Esophagus muscularis mucosa (tissue), 3 donors: ENCODE results near the gene HCN3.

Experiments
- EP300 ChIP-seq: sonication (generic); formaldehyde crosslinking; IDR thresholded peaks from one replicate; pipeline ENCODE4 v1.6.1; 2017; ENCODE audit warnings: antibody characterized with exemption
- TF ChIP-seq, protein P1 (sequence below), 3 experiments: fragments of 200-600 bp in 2 of 3; fragments of 450-650 bp in 1 of 3; sonication (generic) in 2 of 3; IDR thresholded peaks; one replicate each; pipeline ENCODE4 v1.5.1; 2017 to 2019; ENCODE audit warnings: antibody characterized with exemption in 3 of 3, mild to moderate bottlenecking in 2 of 3, moderate library complexity in 1 of 3

DNA sequence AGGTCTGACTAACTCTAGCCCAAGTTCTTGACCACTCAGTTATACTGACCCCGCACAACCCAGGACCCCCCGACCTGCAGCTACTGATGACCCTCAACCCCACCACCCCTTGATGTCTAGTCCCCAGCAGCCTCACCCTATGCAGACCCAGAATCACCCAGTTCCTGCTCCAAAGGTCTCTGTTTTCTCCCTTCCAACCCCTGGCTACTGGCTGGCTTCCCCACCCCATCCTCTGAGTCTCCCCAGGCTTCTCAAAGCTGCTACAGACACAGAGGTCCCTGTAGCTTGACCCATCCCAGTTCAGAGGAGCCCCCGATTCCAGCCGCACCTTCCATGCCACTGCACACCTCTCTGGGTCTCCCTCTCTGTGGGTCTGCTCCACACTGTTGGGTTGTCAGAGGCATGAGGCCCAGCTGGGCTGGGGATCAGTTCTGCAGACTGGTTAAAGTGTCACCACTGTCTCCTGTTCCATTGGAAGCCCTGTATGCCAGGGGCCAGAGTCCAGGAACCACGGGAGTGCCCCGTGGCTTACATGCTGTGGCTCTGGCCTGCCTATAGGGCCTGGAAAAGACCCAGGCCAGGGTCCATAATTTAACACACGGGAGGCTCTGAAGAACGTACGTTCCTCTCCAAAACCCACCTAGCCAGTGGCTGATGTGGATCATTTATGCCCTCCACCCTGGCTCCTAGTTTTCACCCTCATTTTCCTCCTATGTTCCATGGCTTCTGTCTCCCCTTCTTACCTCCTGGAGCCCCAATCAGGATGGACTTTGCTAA is 23.5 kb downstream of the HCN3 start:
- TF ChIP-seq, protein P1, sequence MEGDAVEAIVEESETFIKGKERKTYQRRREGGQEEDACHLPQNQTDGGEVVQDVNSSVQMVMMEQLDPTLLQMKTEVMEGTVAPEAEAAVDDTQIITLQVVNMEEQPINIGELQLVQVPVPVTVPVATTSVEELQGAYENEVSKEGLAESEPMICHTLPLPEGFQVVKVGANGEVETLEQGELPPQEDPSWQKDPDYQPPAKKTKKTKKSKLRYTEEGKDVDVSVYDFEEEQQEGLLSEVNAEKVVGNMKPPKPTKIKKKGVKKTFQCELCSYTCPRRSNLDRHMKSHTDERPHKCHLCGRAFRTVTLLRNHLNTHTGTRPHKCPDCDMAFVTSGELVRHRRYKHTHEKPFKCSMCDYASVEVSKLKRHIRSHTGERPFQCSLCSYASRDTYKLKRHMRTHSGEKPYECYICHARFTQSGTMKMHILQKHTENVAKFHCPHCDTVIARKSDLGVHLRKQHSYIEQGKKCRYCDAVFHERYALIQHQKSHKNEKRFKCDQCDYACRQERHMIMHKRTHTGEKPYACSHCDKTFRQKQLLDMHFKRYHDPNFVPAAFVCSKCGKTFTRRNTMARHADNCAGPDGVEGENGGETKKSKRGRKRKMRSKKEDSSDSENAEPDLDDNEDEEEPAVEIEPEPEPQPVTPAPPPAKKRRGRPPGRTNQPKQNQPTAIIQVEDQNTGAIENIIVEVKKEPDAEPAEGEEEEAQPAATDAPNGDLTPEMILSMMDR (IDR thresholded peaks at IDR 0.05) = no peak
- no peak for TF ChIP-seq EP300
